K562 (cell line): Measurements from ENCODE around the gene RNF41. TPM values are rescaled to one million over a fixed set of nuclear protein-coding genes. Genes with fewer than 3 reads are reported as not detected.

Experiments used
- ATF7 ChIP-seq: fragments of 450-650 bp; IDR thresholded peaks from 2 replicates; pipeline ENCODE4 v1.7.1; 2014; ENCODE audit warnings: mild to moderate bottlenecking, moderate library complexity
- BHLHE40 ChIP-seq: IDR thresholded peaks from 2 replicates; pipeline ENCODE4 v1.6.1; 2011; ENCODE audit warnings: low read length, improper control_type of control experiment
- CEBPZ ChIP-seq: fragments of 150-350 bp; IDR thresholded peaks from 2 replicates; pipeline ENCODE4 v1.6.1; 2014; ENCODE audit warnings: low read depth, mild to moderate bottlenecking, low read length, borderline replicate concordance
- DDX20 ChIP-seq: fragments of 450-650 bp; IDR thresholded peaks from 2 replicates; pipeline ENCODE4 v1.6.1; 2016; ENCODE audit warnings: missing genetic modification characterization, low read depth, mild to moderate bottlenecking, missing compliant biosample characterization, moderate library complexity
- DMBX1 ChIP-seq: fragments of 250-450 bp; sonication (Bioruptor Pico); IDR thresholded peaks from 2 replicates; pipeline ENCODE4 v1.8.0; 2022; ENCODE audit warnings: inconsistent platforms, mild to moderate bottlenecking, moderate library complexity, borderline replicate concordance
- FOS ChIP-seq: IDR thresholded peaks from 3 replicates; pipeline ENCODE4 v1.6.1; 2011; ENCODE audit not compliant: insufficient read length; ENCODE audit errors: extremely low read depth
- FOXK2 ChIP-seq, 2 experiments: fragments of 450-650 bp; IDR thresholded peaks in 1 of 2; conservative IDR thresholded peaks in 1 of 2; 2 replicates each; pipeline ENCODE4 v1.6.1; 2016; ENCODE audit warnings: low read depth in 2 of 2, mild to moderate bottlenecking in 1 of 2
- FUS ChIP-seq: fragments of 200-400 bp; formaldehyde crosslinking; optimal IDR thresholded peaks from 2 replicates; pipeline ENCODE3; 2017; ENCODE audit warnings: low read depth, low read length
- MAFG ChIP-seq: fragments of 450-650 bp; conservative IDR thresholded peaks from 2 replicates; pipeline ENCODE4 v1.6.1; 2016; ENCODE audit warnings: missing genetic modification characterization, missing compliant biosample characterization
- MCM7 ChIP-seq, 2 experiments: fragments of 450-650 bp; IDR thresholded peaks; 2 replicates each; pipeline ENCODE4 v1.6.1; 2016 to 2018
- NKRF ChIP-seq: fragments of 450-650 bp; IDR thresholded peaks from 2 replicates; pipeline ENCODE4 v1.6.1; 2016; ENCODE audit warnings: borderline replicate concordance
- PREB ChIP-seq: sonication (generic); formaldehyde crosslinking; IDR thresholded peaks from 2 replicates; pipeline ENCODE4 v1.8.1; 2023; ENCODE audit warnings: mild to moderate bottlenecking, missing genetic modification reagents
- PYGO2 ChIP-seq: fragments of 450-650 bp; IDR thresholded peaks from 2 replicates; pipeline ENCODE4 v1.6.1; 2016; ENCODE audit warnings: mild to moderate bottlenecking, missing genetic modification characterization, moderate library complexity, missing compliant biosample characterization
- SAP30 ChIP-seq: fragments of 200-600 bp; sonication (generic); IDR thresholded peaks from 2 replicates; pipeline ENCODE4 v1.6.1; 2012; ENCODE audit warnings: borderline replicate concordance, low read depth, mild to moderate bottlenecking, moderate library complexity, low read length, control low read depth, inconsistent platforms; ENCODE audit not compliant: insufficient read depth, poor library complexity, severe bottlenecking
- SREBF1 ChIP-seq: fragments of 150-350 bp; IDR thresholded peaks from 2 replicates; pipeline ENCODE4 v1.6.1; 2014; ENCODE audit warnings: antibody characterized with exemption, low read depth, low read length, borderline replicate concordance
- SRSF1 ChIP-seq: fragments of 200-400 bp; formaldehyde crosslinking; IDR thresholded peaks from 2 replicates; pipeline ENCODE4 v1.6.1; 2017; ENCODE audit warnings: mild to moderate bottlenecking, low read depth, low read length, moderate library complexity
- ZBTB17 ChIP-seq: fragments of 450-650 bp; formaldehyde crosslinking; IDR thresholded peaks from 2 replicates; pipeline ENCODE4 v1.4.0; 2020; ENCODE audit warnings: mild to moderate bottlenecking
- ZFP36 ChIP-seq: fragments of 150-350 bp; IDR thresholded peaks from 2 replicates; pipeline ENCODE4 v1.6.1; 2018; ENCODE audit warnings: low read length, low read depth; ENCODE audit not compliant: partially characterized antibody
- ZNF655 ChIP-seq: fragments of 250-450 bp; sonication (Bioruptor Pico); IDR thresholded peaks from 2 replicates; pipeline ENCODE4 v1.5.0; 2021
- polyA plus RNA-seq, 8 experiments: library from polyadenylated mRNA; depleted of rRNA in 4 of 8; stranded (reverse) in 5 of 8; unstranded in 3 of 8; fragments of >200 nt; fragmentation: Nextera tagmentation in 2 of 8; fragmentation: Illumina TruSeq in 1 of 8; extraction: Ambion mirVana in 2 of 8; extraction: Trizol in 1 of 8; gene quantifications; 2 replicates each; pipeline versions ENCODE4 v1.2.1 to v1.2.3, GENCODE V29; 2011 to 2014; ENCODE audit warnings: inconsistent platforms in 1 of 8, missing spikeins in 1 of 8
- total RNA-seq, 7 experiments: library from RNA; depleted of rRNA in 6 of 7; stranded (reverse); fragments of >200 nt in 6 of 7; fragmentation: Illumina TruSeq in 2 of 7; extraction: Trizol in 2 of 7; gene quantifications; 2 replicates each; pipeline versions ENCODE4 v1.2.1 to v1.2.3, GENCODE V29; 2011 to 2021; ENCODE audit warnings: low replicate concordance in 1 of 7

Gene RNF41
- total and polyA plus RNA-seq, 9 of the 15 experiments (the other 6 are each of a cell fraction or from before 2014, with no cell fraction given), result 28.2 to 46.8 (median 33.8) TPM

- TF ChIP-seq PREB (CRISPR knock-in tag) (no peak), SAP30 (no peak), ZBTB17 (CRISPR knock-in tag) (no peak), FOXK2 (conservative IDR thresholded peaks at IDR 0.05 in 1 of 2, IDR thresholded peaks at IDR 0.05 in 1 of 2; ENCODE audit: low read depth in 2 of 2) (no peak), ZNF655 (CRISPR knock-in tag) (no peak), FUS (no peak), ZFP36 (peak; percentile 99), NKRF (no peak), FOS (no peak), SREBF1 (0 out of 2 replicates have a peak, but pooled peaks have one; percentile 25), DMBX1 (CRISPR knock-in tag) (no peak), SRSF1 (no peak), CEBPZ (no peak), BHLHE40 (no peak), DDX20 (tag) (no peak), MCM7 (IDR thresholded peaks at IDR 0.05) (no peak), ATF7 (no peak), MAFG (tag) (no peak), PYGO2 (tag) (no peak)
These were observed 32.4 kb downstream of the RNF41 start, which contains the start of gene SMARCC2 (continued) for GRCh38 chr12:56189099-56189917.
